Measurements from ENCODE around the gene WSCD2.

- no peak for TF ChIP-seq CTCF (conservative IDR thresholded peaks at IDR 0.05; ENCODE audit: low read depth, low read length)
- no peak for TF ChIP-seq USF2 (IDR thresholded peaks at IDR 0.05; ENCODE audit: low read depth, low read length)
- no peak for TF ChIP-seq RAD21 (IDR thresholded peaks at IDR 0.05; ENCODE audit: low read length)
- TF ChIP-seq POLR2A (IDR thresholded peaks at IDR 0.05; ENCODE audit: low read depth, low read length), result no peak
- TF ChIP-seq MAFK (IDR thresholded peaks at IDR 0.05; ENCODE audit: low read depth, low read length), result no peak
- TF ChIP-seq RCOR1 (IDR thresholded peaks at IDR 0.05; ENCODE audit: insufficient replicate concordance, low read length), result no peak
- no peak for TF ChIP-seq CEBPB (IDR thresholded peaks at IDR 0.05; ENCODE audit: low read depth, low read length)
- TF ChIP-seq SMC3 (IDR thresholded peaks at IDR 0.05; ENCODE audit: low read depth, low read length), result no peak
- no peak for TF ChIP-seq RFX5 (IDR thresholded peaks at IDR 0.05; ENCODE audit: low read depth, low read length)
- TF ChIP-seq NFE2L2 (IDR thresholded peaks at IDR 0.05; ENCODE audit: low read depth, low read length), result no peak
- no peak for TF ChIP-seq BHLHE40 (IDR thresholded peaks at IDR 0.05; ENCODE audit: low read depth, low read length)
- no peak for TF ChIP-seq CHD1 (IDR thresholded peaks at IDR 0.05; ENCODE audit: low read depth, low read length)
Observed at GRCh38 chr12:108151533-108152169, 22.6 kb downstream of the WSCD2 start.

Data from IMR-90 (cell line).